ENCODE results near the gene TYMP.

TYMP gene

DNA sequence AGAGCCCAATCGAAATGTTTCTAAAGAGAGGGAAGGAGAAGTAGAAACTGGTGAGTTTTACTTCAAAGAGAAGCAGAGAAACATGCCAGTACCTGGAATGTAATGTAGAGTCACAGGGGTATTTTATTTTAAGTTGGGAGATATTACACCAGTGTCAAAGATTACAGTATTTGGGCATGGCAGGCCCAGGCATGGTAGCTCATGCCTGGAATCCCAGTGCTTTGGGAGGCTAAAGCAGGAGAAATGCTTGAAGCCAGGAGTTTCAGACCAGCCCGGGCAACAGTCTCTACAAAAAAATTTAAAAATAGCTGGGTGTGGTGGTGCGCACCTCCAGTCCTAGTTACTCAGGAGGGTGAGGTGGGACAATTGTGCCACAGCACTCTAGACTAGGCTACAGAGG lies 30.2 kb upstream of the TYMP start:
- Histone ChIP-seq H3K4me1 (ENCODE audit: control insufficient read depth, insufficient read depth, low read length) (no peaks in the 10 kb centered on the region), H3K27me3 (ENCODE audit: control insufficient read depth, insufficient read depth, low read length) (peaks cover 22% of the 10 kb centered on the region), H3K9me3 (ENCODE audit: control insufficient read depth, insufficient read depth, low read length) (no peaks in the 10 kb centered on the region), H3K9ac (ENCODE audit: low read depth, low read length) (no peak overlapping the region), H3K4me3 (ENCODE audit: low read depth, low read length) (no peak overlapping the region), H3K36me3 (ENCODE audit: control insufficient read depth, insufficient read depth, low read length) (no peaks in the 10 kb centered on the region)

- Histone ChIP-seq H3K9ac (ENCODE audit: low read depth, low read length) (no peak overlapping the region), H3K27me3 (ENCODE audit: control insufficient read depth, insufficient read depth, low read length) (peaks cover 8% of the 10 kb centered on the region), H3K4me1 (ENCODE audit: control insufficient read depth, insufficient read depth, low read length) (no peaks in the 10 kb centered on the region), H3K9me3 (ENCODE audit: control insufficient read depth, insufficient read depth, low read length) (no peaks in the 10 kb centered on the region), H3K36me3 (ENCODE audit: control insufficient read depth, insufficient read depth, low read length) (no peaks in the 10 kb centered on the region), H3K4me3 (ENCODE audit: low read depth, low read length) (no peak overlapping the region)
Observed at GRCh38 chr22:50556703-50557102, 26.9 kb upstream of the TYMP start.

DNA sequence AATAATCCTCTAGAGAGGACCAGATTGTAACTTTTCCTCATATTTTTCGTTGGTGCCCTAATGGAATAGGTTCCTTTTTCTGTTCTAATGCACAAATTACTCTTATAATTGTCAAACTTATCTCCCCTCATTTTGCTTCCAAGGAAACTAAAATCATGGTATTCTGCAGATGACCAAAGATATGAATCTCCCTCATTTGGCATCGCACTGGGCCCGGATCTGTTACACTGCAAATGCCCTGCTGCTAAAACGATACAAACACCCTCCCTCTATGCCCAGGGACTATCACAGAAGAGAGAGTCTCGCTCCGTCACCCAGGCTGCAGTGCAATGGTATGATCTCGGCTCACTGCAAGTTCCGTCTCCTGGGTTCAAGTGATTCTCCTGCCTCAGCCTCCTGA lies 23.5 kb upstream of the TYMP start:
- Histone ChIP-seq H3K27me3 (ENCODE audit: control insufficient read depth, insufficient read depth, low read length) (peaks cover 6% of the 10 kb centered on the region), H3K4me1 (ENCODE audit: control insufficient read depth, insufficient read depth, low read length) (no peaks in the 10 kb centered on the region), H3K36me3 (ENCODE audit: control insufficient read depth, insufficient read depth, low read length) (no peaks in the 10 kb centered on the region), H3K9me3 (ENCODE audit: control insufficient read depth, insufficient read depth, low read length) (no peaks in the 10 kb centered on the region), H3K4me3 (ENCODE audit: low read depth, low read length) (no peak overlapping the region), H3K9ac (ENCODE audit: low read depth, low read length) (no peak overlapping the region)

DNA sequence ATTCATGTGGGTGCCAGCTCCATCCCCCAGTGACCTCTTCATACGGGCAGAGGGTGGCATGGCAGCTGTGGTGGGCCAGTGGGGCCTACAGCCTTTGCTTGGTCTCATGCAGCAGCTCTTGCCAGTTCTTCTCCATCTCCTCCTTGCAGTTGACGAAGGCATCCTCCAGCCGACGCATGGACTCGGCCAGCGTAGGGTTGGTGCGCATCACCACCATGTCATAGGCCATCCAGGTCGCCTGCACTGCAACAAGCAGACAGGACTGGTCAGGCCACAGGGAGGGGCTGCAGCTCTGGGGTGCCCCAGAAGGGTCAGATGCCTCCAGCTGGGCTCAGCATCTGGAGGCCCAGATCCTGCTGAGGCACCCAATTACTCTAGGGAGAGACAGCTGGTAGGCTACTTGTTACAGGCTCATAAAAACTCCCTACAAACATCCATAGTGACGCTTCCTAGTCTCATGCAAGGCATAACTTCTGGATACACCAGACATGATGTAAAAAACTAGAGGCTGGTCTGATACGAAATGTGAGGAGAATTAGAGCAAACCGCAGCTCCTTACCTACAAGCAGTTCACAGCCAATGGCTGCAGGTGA lies 21.4 kb upstream of the TYMP start:
- Histone ChIP-seq H3K9ac (ENCODE audit: low read depth, low read length) (no peak overlapping the region), H3K4me3 (ENCODE audit: low read depth, low read length) (no peak overlapping the region), H3K4me1 (ENCODE audit: control insufficient read depth, insufficient read depth, low read length) (peaks cover 2% of the 10 kb centered on the region), H3K9me3 (ENCODE audit: control insufficient read depth, insufficient read depth, low read length) (no peaks in the 10 kb centered on the region), H3K27me3 (ENCODE audit: control insufficient read depth, insufficient read depth, low read length) (peaks cover 12% of the 10 kb centered on the region), H3K36me3 (ENCODE audit: control insufficient read depth, insufficient read depth, low read length) (no peaks in the 10 kb centered on the region)

GRCh38 chr22:50550395-50550794 lies 20.6 kb upstream of the TYMP start:
- H3K27me3 ChIP-seq (ENCODE audit: control insufficient read depth, insufficient read depth, low read length), result peaks cover 20% of the 10 kb centered on the region
- H3K9ac ChIP-seq (ENCODE audit: low read depth, low read length), result no peak overlapping the region
- H3K4me1 ChIP-seq (ENCODE audit: control insufficient read depth, insufficient read depth, low read length), result peaks cover 2% of the 10 kb centered on the region
- no peak overlapping the region for H3K4me3 ChIP-seq (ENCODE audit: low read depth, low read length)
- no peaks in the 10 kb centered on the region for H3K36me3 ChIP-seq (ENCODE audit: control insufficient read depth, insufficient read depth, low read length)
- H3K9me3 ChIP-seq (ENCODE audit: control insufficient read depth, insufficient read depth, low read length), result no peaks in the 10 kb centered on the region

GRCh38 chr22:50548921-50549790 lies 19.3 kb upstream of the TYMP start:
- no peak overlapping the region for H3K4me3 ChIP-seq (ENCODE audit: low read depth, low read length)

GRCh38 chr22:50548040-50548920 lies 18.5 kb upstream of the TYMP start:
- no peak overlapping the region for H3K4me3 ChIP-seq (ENCODE audit: low read depth, low read length)
- peaks cover 30% of the 10 kb centered on the region for H3K27me3 ChIP-seq (ENCODE audit: control insufficient read depth, insufficient read depth, low read length)
- H3K9ac ChIP-seq (ENCODE audit: low read depth, low read length), result no peak overlapping the region
- no peaks in the 10 kb centered on the region for H3K9me3 ChIP-seq (ENCODE audit: control insufficient read depth, insufficient read depth, low read length)
- H3K36me3 ChIP-seq (ENCODE audit: control insufficient read depth, insufficient read depth, low read length), result no peaks in the 10 kb centered on the region
- H3K4me1 ChIP-seq (ENCODE audit: control insufficient read depth, insufficient read depth, low read length), result peaks cover 2% of the 10 kb centered on the region

More at GRCh38 chr22:50548921-50549790, 19.3 kb upstream of the TYMP start:
- no peaks in the 10 kb centered on the region for H3K36me3 ChIP-seq (ENCODE audit: control insufficient read depth, insufficient read depth, low read length)
- no peak overlapping the region for H3K9ac ChIP-seq (ENCODE audit: low read depth, low read length)
- H3K4me1 ChIP-seq (ENCODE audit: control insufficient read depth, insufficient read depth, low read length), result peaks cover 2% of the 10 kb centered on the region
- peaks cover 30% of the 10 kb centered on the region for H3K27me3 ChIP-seq (ENCODE audit: control insufficient read depth, insufficient read depth, low read length)
- H3K9me3 ChIP-seq (ENCODE audit: control insufficient read depth, insufficient read depth, low read length), result no peaks in the 10 kb centered on the region

- H3K9ac ChIP-seq (ENCODE audit: low read depth, low read length), result no peak overlapping the region
- H3K4me3 ChIP-seq (ENCODE audit: low read depth, low read length), result no peak overlapping the region
- no peaks in the 10 kb centered on the region for H3K36me3 ChIP-seq (ENCODE audit: control insufficient read depth, insufficient read depth, low read length)
- H3K27me3 ChIP-seq (ENCODE audit: control insufficient read depth, insufficient read depth, low read length), result peaks cover 30% of the 10 kb centered on the region
- H3K4me1 ChIP-seq (ENCODE audit: control insufficient read depth, insufficient read depth, low read length), result peaks cover 2% of the 10 kb centered on the region
- H3K9me3 ChIP-seq (ENCODE audit: control insufficient read depth, insufficient read depth, low read length), result no peaks in the 10 kb centered on the region
Observed at GRCh38 chr22:50547263-50547985, 17.6 kb upstream of the TYMP start.

DNA sequence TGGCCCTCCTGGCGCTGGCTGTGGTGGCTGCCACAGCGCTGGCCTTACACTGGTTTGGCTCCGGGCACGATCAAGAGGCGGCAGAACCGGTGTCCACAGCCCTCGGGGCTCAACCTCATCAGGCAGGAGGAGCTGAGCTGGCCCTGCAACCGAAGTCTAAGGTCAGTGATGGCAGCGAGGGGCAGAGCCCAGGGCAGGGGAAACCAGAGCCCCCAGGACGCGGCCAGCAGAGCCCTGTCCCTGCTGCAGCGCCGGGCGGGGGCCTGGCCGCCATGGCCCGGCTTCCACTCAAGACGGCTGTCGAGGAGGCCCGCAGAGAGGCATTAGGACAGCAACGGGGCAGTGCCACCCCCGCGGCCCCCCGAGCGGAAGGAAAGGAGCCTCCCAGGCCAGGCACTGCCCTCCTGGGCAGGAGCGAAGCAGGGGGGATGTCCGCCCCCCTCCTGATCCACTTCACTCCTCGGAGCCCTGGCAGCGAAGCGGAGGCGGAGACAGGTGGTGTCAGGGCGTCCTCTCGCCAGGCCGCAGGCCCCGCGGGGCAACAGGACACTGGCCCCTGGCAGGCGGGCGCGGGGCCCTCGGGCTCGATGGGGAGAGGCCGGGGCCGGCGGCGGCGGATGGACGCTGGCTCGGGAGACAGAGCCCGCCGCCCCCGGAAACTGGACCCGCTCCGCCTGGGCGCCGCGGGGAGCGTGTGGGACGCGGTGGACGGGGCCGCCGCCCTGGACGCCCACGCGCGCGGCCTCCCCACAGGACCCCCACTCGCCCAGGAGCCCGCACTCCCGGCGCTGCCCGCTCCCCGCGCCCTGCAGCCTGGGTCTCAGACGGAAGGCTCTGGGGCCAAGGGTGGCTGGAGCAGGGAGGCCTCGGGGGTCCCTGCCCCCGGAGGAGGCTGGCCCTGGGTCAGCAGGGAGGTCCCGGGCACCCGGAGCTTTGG lies 16.8 kb upstream of the TYMP start:
- Histone ChIP-seq H3K36me3 (ENCODE audit: control insufficient read depth, insufficient read depth, low read length) (no peaks in the 10 kb centered on the region), H3K4me3 (ENCODE audit: low read depth, low read length) (no peak overlapping the region), H3K9me3 (ENCODE audit: control insufficient read depth, insufficient read depth, low read length) (no peaks in the 10 kb centered on the region), H3K9ac (ENCODE audit: low read depth, low read length) (no peak overlapping the region), H3K27me3 (ENCODE audit: control insufficient read depth, insufficient read depth, low read length) (peaks cover 30% of the 10 kb centered on the region), H3K4me1 (ENCODE audit: control insufficient read depth, insufficient read depth, low read length) (peaks cover 2% of the 10 kb centered on the region)

- Histone ChIP-seq H3K4me3 (ENCODE audit: low read depth, low read length) (no peak within 1 kb of the TSS), H3K9me3 (ENCODE audit: control insufficient read depth, insufficient read depth, low read length) (no peaks in the 10 kb centered on the region), H3K9ac (ENCODE audit: low read depth, low read length) (no peak within 1 kb of the TSS), H3K27me3 (ENCODE audit: control insufficient read depth, insufficient read depth, low read length) (peaks cover 30% of the 10 kb centered on the region), H3K4me1 (ENCODE audit: control insufficient read depth, insufficient read depth, low read length) (peaks cover 2% of the 10 kb centered on the region), H3K36me3 (ENCODE audit: control insufficient read depth, insufficient read depth, low read length) (no peaks in the 10 kb centered on the region)
Observed at GRCh38 chr22:50545522-50546325, 15.9 kb upstream of the TYMP start, which contains the start of gene KLHDC7B. TSS of gene KLHDC7B (plus strand) at chr22:50545899. CDS start at chr22:50546244, 345 bp downstream.

All from iPS-15b (cell line).